SU-DHL-6 (cell line): ENCODE results near the gene SMPDL3B.
"Not testable (repeated sequence)": the region's sequence is repeated elsewhere in the genome, so short reads cannot be mapped to it uniquely, and the experiment has no call there.

Source experiments
- H2AFZ ChIP-seq: fragments of 200-600 bp; sonication (generic); 2 replicates; pipeline ENCODE4 v1.6.1; 2014; ENCODE audit warnings: low read depth, mild to moderate bottlenecking, moderate library complexity, mixed read lengths, antibody characterized with exemption, low read length; ENCODE audit not compliant: severe bottlenecking
- H3F3A ChIP-seq: fragments of 200-600 bp; shearing (Covaris generic); 2 replicates; pipeline ENCODE4 v1.6.0; 2016; ENCODE audit warnings: antibody characterized with exemption, mild to moderate bottlenecking; ENCODE audit not compliant: insufficient read depth
- H3K27ac ChIP-seq: fragments of 200-600 bp; sonication (generic); 2 replicates; pipeline ENCODE4 v1.5.1; 2016; ENCODE audit warnings: low read depth, mild to moderate bottlenecking, low read length, moderate library complexity, mixed read lengths
- H3K27me3 ChIP-seq: fragments of 200-600 bp; sonication (generic), shearing (Covaris generic); 2 replicates; pipeline ENCODE4 v1.6.0; 2014; ENCODE audit warnings: mild to moderate bottlenecking, low read length
- H3K36me3 ChIP-seq: fragments of 200-600 bp; sonication (generic); 2 replicates; pipeline ENCODE4 v1.6.1; 2014; ENCODE audit warnings: mild to moderate bottlenecking, low read length, mixed read lengths
- H3K4me2 ChIP-seq: fragments of 300-600, 200-600 bp; shearing (Covaris generic), sonication (generic); 2 replicates; pipeline ENCODE4 v1.6.0; 2014; ENCODE audit warnings: low read length, low read depth, mild to moderate bottlenecking; ENCODE audit not compliant: poor library complexity, severe bottlenecking
- H3K4me3 ChIP-seq: fragments of 200-600 bp; sonication (generic); 2 replicates; pipeline ENCODE4 v1.5.1; 2014; ENCODE audit warnings: antibody characterized with exemption, low read length, mild to moderate bottlenecking, mixed read lengths; ENCODE audit not compliant: insufficient read depth, poor library complexity, severe bottlenecking
- H3K79me2 ChIP-seq: fragments of 200-600 bp; sonication (generic); 2 replicates; pipeline ENCODE4 v1.6.1; 2014; ENCODE audit warnings: mild to moderate bottlenecking, low read length, moderate library complexity; ENCODE audit not compliant: insufficient read depth
- H3K9ac ChIP-seq: fragments of 200-600 bp; sonication (generic); 2 replicates; pipeline ENCODE4 v1.7.0; 2014; ENCODE audit warnings: mild to moderate bottlenecking, low read length
- H3K9me2 ChIP-seq: fragments of 200-600 bp; sonication (generic); replicated peaks from 2 replicates; pipeline ENCODE4 v1.6.1; 2014; ENCODE audit warnings: low read length; ENCODE audit not compliant: insufficient read depth
- H3K9me3 ChIP-seq: fragments of 200-600 bp; sonication (generic); 2 replicates; pipeline ENCODE4 v1.6.1; 2014; ENCODE audit warnings: low read length, mixed read lengths; ENCODE audit not compliant: insufficient read depth
- H4K20me1 ChIP-seq: fragments of 200-600 bp; sonication (generic); 2 replicates; pipeline ENCODE4 v1.6.1; 2014; ENCODE audit warnings: low read depth, mild to moderate bottlenecking, antibody characterized with exemption, low read length, moderate library complexity, mixed read lengths
- CTCF ChIP-seq: fragments of 200-600 bp; sonication (generic); IDR thresholded peaks from one replicate; pipeline ENCODE4 v1.5.1; 2017; ENCODE audit warnings: antibody characterized with exemption, mild to moderate bottlenecking, low read length, moderate library complexity; ENCODE audit not compliant: insufficient read depth, poor library complexity, severe bottlenecking
- EZH2phosphoT487 ChIP-seq: fragments of 200-600 bp; sonication (generic), shearing (Covaris generic); conservative IDR thresholded peaks from 2 replicates; pipeline ENCODE4 v1.6.1; 2018; ENCODE audit warnings: mild to moderate bottlenecking, antibody characterized with exemption, low read length, moderate library complexity, mixed read lengths

SMPDL3B gene

DNA sequence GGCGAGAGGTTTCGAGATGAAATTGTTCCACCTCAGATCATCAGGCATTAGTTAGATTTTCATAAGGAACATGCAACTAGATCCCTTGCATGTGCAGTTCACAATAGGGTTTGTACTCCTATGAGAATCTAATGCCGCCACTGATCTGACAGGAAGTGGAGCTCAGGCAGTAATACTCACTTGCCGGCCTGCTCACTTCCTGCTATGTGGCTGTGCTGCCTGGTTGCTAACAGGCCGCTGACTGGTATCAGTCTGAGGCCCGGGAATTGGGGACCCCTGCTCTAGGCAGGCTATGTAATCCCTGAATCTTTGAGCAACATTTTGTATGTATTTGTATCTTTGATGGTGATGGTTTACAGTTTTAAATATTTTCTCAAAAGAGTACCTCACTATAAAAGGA is 57.5 kb downstream of the SMPDL3B start:
- no peak overlapping the region for H3K9ac ChIP-seq
- no peaks in the 10 kb centered on the region for H3K79me2 ChIP-seq
- H3K9me2 ChIP-seq, result no peaks in the 10 kb centered on the region
- H3K27ac ChIP-seq, result no peak overlapping the region
- H3K4me3 ChIP-seq, result no peak overlapping the region
- peaks cover 49% of the 10 kb centered on the region for H3K36me3 ChIP-seq
- H2AFZ ChIP-seq, result no peak overlapping the region
- no peaks in the 10 kb centered on the region for H3F3A ChIP-seq
- no peaks in the 10 kb centered on the region for H3K27me3 ChIP-seq
- no peak overlapping the region for H3K4me2 ChIP-seq
- no peak for TF ChIP-seq CTCF
- H3K9me3 ChIP-seq, result no peaks in the 10 kb centered on the region
- H4K20me1 ChIP-seq, result no peaks in the 10 kb centered on the region

DNA sequence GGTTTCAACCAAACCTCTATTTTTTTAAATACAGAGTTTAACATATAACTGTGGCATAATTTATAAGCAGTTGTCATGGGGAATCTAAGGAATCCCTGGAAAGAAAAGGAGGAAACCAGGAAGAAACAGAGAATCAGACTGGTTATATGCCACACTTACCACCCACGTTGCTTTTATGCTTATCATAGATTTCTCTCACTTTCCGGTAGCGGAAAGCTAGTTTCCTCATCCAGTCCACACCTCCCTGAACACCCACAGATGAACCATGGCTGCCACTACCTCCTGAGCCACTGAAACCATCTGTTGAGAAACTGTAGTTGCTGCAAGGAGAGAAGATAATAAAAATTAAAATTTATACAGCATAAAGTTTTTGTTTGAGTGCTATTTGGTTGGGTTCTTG is 58.4 kb downstream of the SMPDL3B start:
- Histone ChIP-seq H3K9ac (no peak overlapping the region), H3K9me2 (no peaks in the 10 kb centered on the region), H3K9me3 (no peaks in the 10 kb centered on the region), H3F3A (no peaks in the 10 kb centered on the region), H3K79me2 (no peaks in the 10 kb centered on the region), H3K36me3 (peaks cover 51% of the 10 kb centered on the region), H2AFZ (no peak overlapping the region), H4K20me1 (no peaks in the 10 kb centered on the region), H3K27me3 (no peaks in the 10 kb centered on the region), H3K4me3 (no peak overlapping the region), H3K4me2 (no peak overlapping the region), H3K27ac (no peak overlapping the region)
- no peak for TF ChIP-seq EZH2phosphoT487
- no peak for TF ChIP-seq CTCF

DNA sequence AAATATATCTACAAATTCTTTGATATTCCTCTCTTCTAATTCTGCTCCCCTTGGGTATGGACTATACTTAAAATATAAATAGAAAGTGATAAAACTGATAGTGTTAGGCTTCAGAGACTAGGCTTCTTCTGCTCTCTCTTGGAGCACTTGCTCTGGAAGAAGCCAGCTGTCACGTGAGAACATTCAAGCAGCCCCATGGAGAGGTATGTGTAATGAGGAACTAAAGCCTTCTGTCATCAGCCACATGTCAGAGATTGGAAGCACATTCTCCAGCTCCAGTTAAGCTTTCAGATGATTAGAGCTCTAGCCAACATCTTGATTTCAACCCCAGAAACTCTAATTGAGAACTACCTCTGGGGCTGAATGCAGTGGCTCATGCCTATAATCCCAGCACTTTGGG is 59.3 kb downstream of the SMPDL3B start:
- H3K27me3 ChIP-seq, result no peaks in the 10 kb centered on the region
- H4K20me1 ChIP-seq, result no peaks in the 10 kb centered on the region
- no peak overlapping the region for H2AFZ ChIP-seq
- H3K79me2 ChIP-seq, result no peaks in the 10 kb centered on the region
- no peak overlapping the region for H3K9ac ChIP-seq
- no peak overlapping the region for H3K27ac ChIP-seq
- H3F3A ChIP-seq, result no peaks in the 10 kb centered on the region
- no peaks in the 10 kb centered on the region for H3K9me2 ChIP-seq
- no peaks in the 10 kb centered on the region for H3K9me3 ChIP-seq
- H3K4me2 ChIP-seq, result no peak overlapping the region
- H3K36me3 ChIP-seq, result peaks cover 46% of the 10 kb centered on the region
- H3K4me3 ChIP-seq, result no peak overlapping the region
- no peak for TF ChIP-seq CTCF
- TF ChIP-seq EZH2phosphoT487, result no peak

GRCh38 chr1:27994526-27994925 is 59.7 kb downstream of the SMPDL3B start:
- not testable (repeated sequence) for H3K4me2 ChIP-seq, H3F3A ChIP-seq, H3K9me3 ChIP-seq, H3K9me2 ChIP-seq, H2AFZ ChIP-seq, H3K27ac ChIP-seq, H4K20me1 ChIP-seq, H3K27me3 ChIP-seq, H3K9ac ChIP-seq, H3K4me3 ChIP-seq, H3K79me2 ChIP-seq
- peaks cover 44% of the 10 kb centered on the region for H3K36me3 ChIP-seq
